ENCODE measurements around the gene MT1B. TPM values are rescaled to one million over a fixed set of nuclear protein-coding genes. Genes with fewer than 3 reads are reported as not detected.
A peak's percentile ranks its signal among the peaks of the same experiment; 100 is the strongest.
"Not testable (repeated sequence)": the region's sequence is repeated elsewhere in the genome, so short reads cannot be mapped to it uniquely, and the experiment has no call there.

MT1B gene
- polyA plus RNA-seq, 1 donor = not detected

DNA sequence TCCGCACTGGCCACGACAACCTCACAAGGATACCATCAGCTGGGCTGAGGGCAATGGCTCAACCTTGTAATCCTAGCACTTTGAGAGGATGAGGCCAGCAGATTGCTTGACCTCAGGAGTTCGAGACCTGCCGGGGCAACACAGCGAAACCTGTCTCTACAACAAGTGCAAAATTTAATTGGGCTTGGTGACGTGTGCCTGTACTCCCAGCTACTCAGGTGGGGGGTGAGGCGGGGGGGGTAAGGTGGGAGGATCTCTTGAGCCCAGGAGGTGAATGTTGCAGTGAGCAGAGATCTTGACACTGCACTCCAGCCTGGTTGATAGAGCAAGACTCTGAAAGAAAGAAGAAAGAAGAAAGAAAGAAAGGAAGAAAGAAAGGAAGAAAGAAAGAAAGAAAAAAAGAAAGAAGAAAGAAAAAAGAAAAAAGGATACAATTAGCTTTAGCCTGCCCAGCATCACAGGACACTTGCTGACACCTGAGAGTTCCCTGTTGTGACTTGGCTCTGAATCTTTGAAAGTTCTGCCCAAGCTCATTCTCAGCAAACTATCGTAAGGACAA is 31.3 kb upstream of the MT1B start:
- DNase-seq = no peak

DNA sequence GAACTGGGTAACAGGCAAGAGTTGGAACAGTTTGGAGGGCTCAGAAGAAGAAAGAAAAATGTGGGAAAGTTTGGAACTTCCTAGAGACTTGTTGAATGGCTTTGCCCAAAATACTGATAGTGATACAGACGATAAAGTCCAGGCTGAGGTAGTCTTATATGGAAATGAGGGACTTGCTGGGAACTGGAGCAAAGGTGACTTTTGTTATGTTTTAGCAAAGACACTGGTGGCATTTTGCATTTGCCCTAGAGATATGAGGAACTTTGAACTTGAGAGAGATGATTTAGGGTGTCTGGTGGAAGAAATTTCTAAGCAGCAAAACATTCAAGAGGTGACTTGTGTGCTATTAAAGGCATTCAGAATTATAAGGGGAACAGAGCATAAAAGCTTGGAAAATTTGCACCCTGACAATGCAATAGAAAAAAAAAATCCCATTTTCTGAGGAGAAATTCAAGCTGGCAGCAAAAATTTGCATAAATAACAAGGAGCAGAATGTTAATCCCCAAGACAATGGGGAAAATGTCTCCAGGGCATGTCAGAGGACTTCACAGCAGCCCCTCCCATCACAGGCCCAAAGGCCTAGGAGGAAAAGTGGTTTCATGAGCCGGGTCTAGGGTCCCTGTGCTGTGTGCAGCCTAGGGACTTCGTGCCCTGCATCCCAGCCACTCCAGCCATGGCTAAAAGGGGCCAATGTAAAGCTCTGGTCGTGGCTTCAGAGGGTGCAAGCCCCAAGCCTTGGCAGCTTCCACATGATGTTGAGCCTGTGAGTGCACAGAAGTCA is 29.8 kb upstream of the MT1B start:
- DNase-seq = not testable (repeated sequence)

DNA sequence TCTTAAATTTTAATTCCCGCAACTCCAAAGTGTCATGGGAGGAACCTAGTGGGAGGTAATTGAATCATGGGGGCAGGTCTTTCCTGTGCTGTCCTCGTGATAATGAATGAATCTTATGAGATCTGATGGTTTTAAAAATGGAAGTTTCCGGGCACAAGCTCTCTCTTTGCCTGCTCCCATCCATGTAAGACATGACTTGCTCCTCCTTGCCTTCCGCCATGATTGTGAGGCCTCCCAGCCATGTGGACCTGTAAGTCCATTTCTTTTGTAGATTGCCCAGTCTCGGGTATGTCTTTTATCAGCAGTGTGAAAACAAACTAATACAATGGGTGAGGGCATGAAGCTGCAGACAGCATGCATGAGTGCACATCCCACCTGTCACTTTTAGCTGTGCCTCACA is 28.5 kb upstream of the MT1B start:
- DNase-seq = not testable (repeated sequence)

DNA sequence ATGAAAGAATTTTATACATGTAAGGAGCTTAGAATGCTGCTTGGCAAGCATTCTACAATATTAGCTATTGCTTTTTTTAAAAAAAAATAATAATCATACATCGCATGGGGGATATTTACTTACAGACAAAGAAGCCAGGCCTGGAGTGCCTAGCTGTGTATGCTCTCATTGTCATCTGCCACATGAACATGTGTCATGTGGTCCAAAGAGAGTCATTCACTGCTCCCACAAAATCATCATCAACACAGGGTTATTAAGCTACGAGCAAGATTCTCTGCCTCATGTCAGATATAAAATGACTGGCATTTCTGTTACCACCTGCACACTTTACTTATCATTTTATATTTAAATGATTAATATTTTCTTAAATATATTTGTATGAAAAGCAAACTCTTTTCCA is 28.0 kb upstream of the MT1B start:
- no peak for DNase-seq

DNA sequence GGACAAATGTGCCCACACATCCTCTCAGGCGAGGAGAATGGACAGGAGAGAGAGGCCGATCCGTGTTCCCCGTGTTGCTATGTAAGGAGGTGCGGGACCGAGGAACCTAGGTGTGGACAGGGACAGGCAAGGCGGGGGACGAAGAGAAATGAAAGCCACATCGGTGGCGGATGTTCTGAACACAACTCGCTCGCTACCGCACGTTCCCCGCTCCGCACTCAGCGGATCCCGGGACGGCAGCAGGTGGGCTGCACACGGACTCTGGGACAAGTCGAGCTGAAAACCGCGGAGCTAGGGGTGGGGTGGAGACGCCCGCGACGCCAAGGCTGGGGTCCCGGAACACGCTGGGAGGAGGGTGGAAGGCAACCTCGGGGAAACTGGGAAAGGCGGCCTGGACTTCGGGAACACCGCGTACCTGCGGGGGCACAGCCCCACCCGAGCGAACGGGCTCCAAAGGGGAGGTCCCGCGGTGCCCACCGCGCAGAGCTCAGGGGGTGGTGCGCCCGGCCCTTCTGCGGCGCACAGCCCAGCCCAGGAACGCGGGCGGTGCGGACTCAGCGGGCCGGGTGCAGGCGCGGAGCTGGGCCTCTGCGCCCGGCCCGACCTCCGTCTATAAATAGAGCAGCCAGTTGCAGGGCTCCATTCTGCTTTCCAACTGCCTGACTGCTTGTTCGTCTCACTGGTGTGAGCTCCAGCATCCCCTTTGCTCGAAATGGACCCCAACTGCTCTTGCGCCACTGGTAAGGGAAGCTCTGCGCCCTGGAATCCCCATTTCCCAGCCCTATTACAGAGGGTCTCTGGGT is 26.3 kb upstream of the MT1B start, which contains the start of gene MT1E:
Gene MT1E (plus strand): TSS at position 642 of the 803 bp plus-strand sequence. CDS start 71 bp downstream, at position 713.
- peak; percentile 72 for DNase-seq

DNA sequence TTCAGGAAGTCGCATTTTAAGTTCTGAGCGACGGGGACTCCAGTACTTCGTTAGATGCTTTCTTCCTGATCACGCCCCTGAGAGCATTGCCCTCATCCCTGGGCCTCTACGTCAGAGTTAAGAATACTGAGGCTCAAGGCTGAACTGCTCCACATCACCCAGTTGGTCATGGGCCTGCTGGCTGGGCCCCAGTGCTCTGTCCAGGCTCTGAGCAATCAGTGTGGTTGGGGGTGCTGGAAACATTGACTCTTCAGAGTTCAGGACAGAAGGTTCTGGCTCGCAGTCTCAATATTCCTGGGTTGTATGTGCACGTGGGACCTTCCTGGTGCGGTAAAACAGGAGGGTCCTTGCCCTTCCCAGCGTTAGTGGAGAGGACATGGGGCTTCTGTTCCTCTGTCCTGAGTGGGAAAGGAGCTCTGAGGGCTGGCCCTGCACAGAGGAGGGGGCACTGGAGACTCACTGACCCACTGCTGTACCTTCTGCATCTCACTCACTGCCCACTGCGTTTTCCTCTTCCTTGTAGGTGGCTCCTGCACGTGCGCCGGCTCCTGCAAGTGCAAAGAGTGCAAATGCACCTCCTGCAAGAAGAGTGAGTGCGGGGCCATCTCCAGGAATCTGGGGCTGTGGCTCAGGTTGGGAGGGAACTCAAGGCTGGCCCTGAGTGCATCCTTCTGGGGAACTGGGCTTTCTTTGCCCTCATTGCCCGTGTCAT is 25.6 kb upstream of the MT1B start:
- DNase-seq = peak; percentile 55

DNA sequence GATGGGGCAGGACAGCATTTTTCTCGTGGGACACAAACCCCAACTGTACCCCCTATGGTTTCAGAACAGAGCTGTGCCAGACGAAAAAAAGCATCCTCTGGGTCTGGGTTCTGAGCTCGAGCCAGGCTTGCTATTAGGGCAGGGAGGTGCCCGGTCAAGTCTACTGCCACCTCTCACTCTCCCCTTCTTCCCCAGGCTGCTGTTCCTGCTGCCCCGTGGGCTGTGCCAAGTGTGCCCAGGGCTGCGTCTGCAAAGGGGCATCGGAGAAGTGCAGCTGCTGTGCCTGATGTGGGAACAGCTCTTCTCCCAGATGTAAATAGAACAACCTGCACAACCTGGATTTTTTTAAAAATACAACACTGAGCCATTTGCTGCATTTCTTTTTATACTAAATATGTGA is 25.0 kb upstream of the MT1B start:
- no peak for DNase-seq

DNA sequence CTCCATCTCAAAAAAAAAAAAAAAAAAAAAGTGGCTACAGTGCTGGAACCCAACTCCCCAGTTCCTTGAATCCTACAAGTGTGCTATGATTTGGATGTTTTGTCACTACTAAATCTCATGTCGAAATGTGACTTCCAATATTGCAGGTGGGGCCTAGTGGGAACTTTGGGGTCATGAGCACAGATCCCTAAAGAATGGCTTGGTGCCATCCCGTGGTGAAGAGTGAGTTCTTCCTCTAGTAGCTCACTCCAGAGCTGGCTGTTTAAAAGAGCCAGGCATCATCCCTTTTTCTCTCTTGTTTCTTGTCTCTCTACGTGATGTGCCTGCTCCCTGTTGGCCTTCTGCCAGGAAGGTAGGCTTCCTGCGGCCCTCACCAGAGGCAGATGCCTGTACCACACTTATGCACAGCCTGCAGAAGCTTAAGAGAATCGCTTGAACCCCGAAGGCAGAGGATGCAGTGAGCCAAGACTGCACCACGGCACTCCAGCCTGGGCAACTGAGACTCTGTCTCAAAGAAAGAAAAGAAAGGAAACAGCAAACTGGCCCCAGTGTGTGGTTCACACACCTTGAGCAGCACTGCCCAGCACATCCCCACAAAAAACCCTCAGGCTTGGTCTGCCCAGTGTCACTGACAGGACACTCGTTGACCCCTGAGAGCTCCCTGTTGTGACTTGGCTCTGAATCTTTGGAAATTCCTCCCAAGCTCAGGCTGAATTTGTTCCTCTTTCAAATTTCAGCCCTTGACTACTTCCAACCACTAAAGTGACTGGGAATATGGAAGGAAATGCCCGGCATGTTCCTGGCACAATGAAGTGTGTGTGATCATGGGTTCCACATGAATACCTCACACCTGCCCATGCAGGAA is 23.0 kb upstream of the MT1B start:
- no peak for DNase-seq

DNA sequence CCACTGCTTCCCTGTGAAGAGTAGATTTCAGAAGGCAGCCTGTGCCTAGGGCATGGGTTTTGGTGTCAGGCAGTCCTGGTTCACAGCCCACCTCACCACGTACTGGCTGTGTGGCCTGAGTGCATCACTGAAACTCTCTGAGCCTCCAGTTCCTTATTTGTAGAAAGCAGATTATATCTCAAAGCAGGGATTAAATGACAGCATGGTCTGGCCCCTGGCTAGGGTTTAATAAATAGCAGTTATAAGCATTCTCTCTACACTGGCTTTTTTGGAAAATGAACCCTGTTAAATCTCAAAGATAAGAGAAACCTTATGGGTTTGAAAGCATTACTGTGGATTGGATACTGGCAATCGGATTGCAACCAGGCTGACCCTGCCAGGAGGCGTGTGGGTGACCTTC is 22.2 kb upstream of the MT1B start:
- no peak for DNase-seq

DNA sequence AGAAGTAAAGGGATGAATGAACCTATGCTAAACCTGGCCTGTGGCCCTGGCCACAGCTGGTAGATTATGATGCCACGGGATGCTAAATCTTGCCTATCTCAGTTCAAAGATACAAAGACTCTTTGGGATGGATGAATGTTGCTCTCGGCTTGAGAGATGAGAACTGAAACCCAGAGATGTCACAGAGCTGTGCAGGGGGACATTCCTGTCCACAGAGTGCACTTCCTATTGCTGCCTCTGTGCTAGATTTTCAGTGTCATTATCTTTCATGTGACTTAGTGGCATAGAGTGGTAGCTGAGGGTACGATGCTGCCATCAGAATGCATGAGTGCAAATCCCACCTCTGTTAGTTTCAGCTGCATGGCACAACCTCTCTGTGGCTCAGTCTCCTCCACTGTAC is 21.6 kb upstream of the MT1B start:
- no peak for DNase-seq

DNA sequence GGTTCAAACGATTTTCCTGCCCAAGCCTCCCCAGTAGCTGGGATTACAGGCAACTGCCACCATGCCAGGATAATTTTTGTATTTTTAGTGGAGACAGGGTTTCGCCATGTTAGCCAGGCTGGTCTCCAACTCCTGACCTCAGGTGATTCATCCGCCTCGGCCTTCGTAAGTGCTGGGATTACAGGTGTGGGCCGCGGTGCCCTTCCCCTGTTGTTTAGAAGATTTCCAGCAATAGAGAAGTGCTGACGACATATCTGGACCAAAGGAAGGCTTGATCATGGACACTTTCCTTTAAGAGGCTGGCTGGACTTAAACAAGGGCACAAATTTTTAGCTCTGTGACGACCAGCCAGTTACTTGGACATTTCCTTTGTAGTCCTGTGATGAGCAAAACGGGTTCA is 20.5 kb upstream of the MT1B start:
- no peak for DNase-seq

DNA sequence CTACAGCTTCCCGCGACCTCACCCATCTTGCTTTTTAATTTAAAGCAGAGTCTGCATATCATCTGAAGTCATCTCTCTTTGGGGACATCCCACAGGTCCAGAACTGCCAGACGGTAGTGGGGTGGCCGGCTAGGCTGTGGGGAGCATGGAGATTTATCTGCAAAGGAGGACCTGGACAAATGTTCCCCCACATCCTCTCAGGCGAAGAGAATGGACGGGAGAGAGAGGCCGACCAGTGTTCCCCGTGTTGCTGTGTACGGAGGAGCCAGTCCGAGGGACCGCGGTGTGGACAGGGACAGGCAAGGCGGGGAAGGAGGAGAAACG is 19.9 kb upstream of the MT1B start:
- DNase-seq = no peak

DNA sequence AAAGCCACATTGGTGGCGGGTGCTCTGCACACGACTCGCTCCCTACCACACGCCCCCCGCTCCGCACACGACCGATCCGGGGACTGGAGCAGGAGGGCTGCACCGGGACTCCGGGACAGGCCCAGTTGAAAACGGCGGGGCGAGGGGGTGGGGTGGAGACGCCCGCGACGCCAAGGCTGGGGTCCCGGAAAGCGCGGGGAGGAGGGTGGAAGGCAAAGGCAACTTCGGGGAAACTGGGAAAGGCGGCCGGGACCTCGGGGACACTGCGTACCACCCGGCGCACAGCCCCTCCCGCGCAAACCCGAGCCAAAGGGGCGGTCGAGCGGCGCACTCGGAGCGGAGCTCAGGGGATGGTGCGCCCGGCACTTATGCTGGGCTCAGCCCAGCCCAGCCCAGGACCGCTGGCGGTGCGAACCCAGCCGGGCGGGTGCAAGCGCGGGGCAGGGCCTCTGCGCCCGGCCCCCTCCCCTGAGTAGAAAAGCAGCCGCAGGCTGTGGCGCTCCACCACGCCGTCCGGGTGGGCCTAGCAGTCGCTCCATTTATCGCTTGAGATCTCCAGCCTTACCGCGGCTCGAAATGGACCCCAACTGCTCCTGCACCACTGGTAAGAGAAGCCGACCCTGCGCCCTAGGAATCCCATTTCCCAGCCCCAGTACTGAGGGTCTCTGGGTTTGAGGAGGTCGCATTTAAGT is 19.4 kb upstream of the MT1B start, which contains the start of gene MT1M:
Gene MT1M (plus strand): TSS at position 504 of the 692 bp plus-strand sequence. CDS start 73 bp downstream, at position 577.
- DNase-seq = no peak

DNA sequence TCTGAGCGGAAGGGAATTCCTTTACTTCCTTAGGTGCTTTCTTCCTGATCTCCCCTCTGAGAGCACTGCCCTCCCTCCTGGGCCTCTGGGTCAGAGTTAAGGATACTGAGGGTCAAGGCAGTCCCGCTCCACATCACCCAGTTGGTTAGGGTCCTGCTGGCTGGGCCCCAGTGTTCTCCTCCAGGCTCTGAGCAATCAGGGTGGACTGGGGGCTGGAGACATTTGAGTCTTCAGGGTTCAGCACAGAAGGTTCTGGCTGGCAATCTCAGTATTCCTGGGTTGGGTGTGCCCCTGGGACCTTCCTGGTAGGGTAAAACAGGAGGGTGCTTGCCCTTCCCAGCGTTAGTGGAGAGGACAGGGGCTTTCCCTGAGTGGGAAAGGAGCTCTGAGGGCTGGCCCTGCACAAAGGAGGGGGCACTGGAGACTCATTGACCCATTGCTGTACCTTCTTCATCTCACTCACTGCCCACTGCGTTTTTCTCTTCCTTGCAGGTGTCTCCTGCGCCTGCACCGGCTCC is 18.8 kb upstream of the MT1B start:
- DNase-seq = no peak

DNA sequence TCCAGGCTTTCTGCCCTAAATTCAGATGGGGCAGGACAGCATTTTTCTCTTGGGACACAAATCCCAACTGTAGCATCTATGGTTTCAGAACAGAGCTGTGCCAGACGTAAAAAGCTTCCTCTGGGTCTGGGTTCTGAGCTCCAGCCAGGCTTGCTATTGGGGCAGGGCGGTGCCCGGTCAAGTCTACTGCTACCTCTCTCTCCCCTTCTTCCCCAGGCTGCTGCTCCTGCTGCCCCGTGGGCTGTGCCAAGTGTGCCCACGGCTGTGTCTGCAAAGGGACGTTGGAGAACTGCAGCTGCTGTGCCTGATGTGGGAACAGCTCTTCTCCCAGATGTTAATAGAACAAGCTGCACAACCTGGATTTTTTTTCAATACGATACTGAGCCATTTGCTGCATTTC is 18.2 kb upstream of the MT1B start:
- DNase-seq = no peak

DNA sequence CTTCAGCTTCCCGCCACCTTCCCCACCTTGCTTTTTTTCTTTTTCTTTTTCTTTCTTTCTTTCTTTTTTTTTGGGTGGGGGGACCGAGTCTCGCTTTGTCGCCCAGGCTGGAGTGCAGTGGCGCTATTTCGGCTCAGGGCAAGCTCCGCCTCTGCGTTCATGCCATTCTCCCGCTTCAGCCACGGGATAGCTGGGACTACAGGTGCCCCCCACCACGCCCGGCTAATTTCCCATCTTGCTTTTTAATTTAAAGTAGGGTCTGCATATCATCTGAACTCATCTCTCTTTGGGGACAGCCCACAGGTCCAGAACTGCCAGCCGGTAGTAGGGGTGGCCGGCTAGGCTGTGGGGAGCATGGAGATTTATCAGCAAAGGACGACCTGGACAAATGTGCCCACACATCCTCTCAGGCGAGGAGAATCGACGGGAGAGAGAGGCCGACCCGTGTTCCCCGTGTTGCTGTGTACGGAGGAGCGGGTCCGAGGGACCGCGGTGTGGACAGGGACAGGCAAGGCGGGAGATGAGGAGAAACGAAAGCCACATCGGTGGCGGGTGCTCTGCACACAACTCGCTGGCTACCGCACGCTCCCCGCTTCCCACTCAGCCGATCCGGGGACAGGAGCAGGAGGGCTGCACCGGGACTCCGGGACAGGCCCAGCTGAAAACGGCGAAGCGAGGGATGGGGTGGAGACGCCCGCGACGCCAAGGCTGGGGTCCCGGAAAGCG is 16.8 kb upstream of the MT1B start:
- no peak for DNase-seq

DNA sequence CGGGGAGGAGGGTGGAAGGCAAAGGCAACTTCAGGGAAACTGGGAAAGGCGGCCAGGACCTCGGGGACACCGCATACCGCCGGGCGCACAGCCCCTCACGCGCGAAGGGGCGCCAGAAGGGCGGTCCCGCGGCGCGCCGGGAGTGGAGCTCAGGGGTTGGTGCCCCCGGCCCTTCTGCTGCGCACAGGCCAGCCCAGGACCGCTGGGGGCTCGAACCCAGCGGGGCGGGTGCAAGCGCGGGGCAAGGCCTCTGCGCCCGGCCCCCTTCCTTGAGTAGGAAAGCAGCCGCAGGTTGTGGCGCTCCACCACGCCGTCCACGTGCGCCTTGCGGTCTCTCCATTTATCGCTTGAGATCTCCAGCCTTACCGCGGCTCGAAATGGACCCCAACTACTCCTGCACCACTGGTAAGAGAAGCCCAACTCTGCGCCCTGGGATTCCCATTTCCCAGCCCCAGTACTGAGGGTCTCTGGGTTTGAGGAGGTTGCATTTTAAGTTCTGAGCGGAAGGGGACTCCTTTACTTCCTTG is 16.2 kb upstream of the MT1B start:
- DNase-seq = no peak

DNA sequence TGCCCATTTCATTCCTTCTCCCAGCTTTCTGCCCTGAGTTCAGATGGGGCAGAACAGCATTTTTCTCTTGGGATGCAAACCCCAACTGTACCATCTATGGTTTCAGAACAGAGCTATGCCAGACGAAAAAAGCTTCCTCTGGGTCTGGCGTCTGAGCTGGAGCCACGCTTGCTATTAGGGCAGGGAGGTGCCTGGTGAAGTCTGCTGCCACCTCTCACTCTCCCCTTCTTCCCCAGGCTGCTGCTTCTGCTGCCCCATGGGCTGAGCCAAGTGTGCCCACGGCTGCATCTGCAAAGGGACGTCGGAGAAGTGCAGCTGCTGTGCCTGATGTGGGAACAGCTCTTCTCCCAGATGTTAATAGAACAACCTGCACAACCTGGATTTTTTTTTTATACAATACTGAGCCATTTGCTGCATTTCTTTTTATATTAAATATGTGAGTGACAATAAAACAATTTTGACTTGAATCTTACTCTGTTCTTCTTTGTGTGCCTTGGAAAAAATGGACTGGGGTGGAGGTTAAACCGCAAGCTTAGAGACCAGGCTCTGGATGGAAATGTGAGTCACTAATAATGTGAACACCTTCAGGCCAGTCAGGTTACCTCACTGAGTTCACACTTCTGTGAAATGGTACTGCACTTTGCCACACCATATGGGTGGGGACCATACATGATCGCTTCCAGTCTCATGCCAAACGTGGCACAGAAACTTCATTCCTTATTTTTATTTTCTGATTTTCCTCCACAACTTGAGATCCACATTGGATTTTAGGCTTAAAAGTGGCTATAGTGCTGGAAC is 14.9 kb upstream of the MT1B start:
- no peak for DNase-seq

All from hindlimb muscle (tissue), 1 donor.